ENCODE data around the gene UPK3A.

The UPK3A gene

DNA sequence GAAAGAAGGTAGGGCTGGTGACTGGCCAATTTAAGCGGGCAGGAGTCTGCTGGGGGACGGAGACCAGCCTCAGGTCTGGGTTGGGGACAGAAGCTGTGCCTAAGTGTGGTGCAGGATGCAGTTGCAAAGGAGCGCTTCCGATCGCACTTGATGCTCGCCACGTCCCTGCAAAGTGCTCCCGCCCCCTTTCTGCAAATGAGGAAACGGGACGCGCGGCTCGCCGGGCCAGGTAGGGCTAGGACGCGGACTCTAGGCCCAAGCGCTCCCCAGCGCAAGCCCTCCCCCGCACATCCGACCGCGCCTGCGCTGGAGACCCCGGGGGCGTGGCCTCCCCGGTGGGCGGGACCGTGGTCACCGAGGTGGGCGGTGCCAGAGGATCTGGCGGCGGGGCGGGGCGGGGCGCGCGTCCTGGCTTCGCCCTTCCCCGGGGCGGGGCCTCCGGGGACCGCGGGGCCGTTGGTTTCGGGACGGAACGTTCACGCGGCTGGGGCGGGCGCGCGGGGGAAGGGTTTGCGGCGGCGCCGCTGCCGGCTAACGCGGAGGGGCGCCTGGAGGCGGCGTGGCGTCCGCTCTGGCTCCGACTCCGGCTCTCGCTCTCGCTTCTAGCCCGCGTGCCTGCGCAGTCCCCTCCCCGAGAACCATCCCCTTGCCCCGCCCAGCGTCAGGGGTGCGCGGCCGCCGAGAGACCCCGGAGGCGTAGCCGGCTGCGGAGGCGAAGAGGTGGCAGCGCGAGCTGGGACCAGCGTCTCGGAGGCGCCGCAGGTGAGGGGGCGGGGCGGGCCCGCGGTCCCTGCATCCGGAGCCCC lies 24.9 kb downstream of the UPK3A start, which contains the start of gene FAM118A:
Gene FAM118A (plus strand): TSS at position 513 of the 806 bp plus-strand sequence. CDS start 12,446 bp downstream, outside the sequence.
- peak within 1 kb of the TSS; percentile 85 for H3K4me3 ChIP-seq (ENCODE audit: insufficient read depth, low read depth, low read length)
- H3K9me3 ChIP-seq (ENCODE audit: control insufficient read depth, low read length): no peaks in the 10 kb centered on the region
- H3K27ac ChIP-seq (ENCODE audit: insufficient read depth, low read depth, low read length, poor library complexity, severe bottlenecking): peak within 1 kb of the TSS; percentile 23
- 1% methylated on average over 95 of the region's 95 CpGs for WGBS, 2 experiments
- peaks cover 11% of the 10 kb centered on the region for H3K27me3 ChIP-seq (ENCODE audit: control insufficient read depth, insufficient read depth, low read length, poor library complexity, severe bottlenecking)
- H3K4me1 ChIP-seq (ENCODE audit: control insufficient read depth, insufficient read depth, low read length): peaks cover 19% of the 10 kb centered on the region
- H3K36me3 ChIP-seq (ENCODE audit: control insufficient read depth, insufficient read depth, low read length): no peaks in the 10 kb centered on the region

DNA sequence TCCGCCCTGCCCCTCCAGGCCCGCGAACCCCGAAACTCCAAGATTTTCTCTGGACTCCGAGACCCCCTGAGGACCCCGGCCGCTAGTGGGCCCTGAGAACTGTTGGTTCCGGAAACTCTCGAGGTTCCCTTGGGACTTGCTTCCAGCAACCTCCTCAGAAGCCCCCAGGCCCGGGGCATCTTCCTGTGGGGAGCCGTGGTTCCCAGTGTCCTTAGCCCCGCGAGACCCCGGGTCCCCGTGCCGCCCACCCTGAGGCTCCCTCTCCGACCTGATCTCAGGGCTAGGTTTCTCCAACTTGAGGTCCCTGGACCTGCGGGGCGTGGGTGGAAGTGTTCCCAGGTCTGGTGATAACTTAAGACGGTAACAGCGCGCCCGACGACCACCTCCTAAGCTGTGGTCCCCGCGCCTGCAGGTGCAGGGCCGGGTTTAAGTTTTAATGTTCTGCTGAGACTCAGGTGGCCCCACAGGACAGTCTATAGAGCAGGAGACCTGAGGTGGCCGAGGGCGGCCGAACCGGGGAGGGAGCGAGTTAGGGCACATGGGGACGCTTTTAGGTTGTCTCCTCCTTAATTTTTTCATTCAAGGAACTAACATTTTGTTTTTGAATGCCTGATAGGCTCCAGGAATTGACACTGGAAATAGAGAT lies 25.7 kb downstream of the UPK3A start:
- peaks cover 19% of the 10 kb centered on the region for H3K4me1 ChIP-seq (ENCODE audit: control insufficient read depth, insufficient read depth, low read length)
- peak overlapping the region; percentile 85 for H3K4me3 ChIP-seq (ENCODE audit: insufficient read depth, low read depth, low read length)
- no peaks in the 10 kb centered on the region for H3K36me3 ChIP-seq (ENCODE audit: control insufficient read depth, insufficient read depth, low read length)
- peaks cover 11% of the 10 kb centered on the region for H3K27me3 ChIP-seq (ENCODE audit: control insufficient read depth, insufficient read depth, low read length, poor library complexity, severe bottlenecking)
- peak overlapping the region; percentile 23 for H3K27ac ChIP-seq (ENCODE audit: insufficient read depth, low read depth, low read length, poor library complexity, severe bottlenecking)
- H3K9me3 ChIP-seq (ENCODE audit: control insufficient read depth, low read length): no peaks in the 10 kb centered on the region
- 6% methylated on average over 33 of the region's 33 CpGs for WGBS, 2 experiments

DNA sequence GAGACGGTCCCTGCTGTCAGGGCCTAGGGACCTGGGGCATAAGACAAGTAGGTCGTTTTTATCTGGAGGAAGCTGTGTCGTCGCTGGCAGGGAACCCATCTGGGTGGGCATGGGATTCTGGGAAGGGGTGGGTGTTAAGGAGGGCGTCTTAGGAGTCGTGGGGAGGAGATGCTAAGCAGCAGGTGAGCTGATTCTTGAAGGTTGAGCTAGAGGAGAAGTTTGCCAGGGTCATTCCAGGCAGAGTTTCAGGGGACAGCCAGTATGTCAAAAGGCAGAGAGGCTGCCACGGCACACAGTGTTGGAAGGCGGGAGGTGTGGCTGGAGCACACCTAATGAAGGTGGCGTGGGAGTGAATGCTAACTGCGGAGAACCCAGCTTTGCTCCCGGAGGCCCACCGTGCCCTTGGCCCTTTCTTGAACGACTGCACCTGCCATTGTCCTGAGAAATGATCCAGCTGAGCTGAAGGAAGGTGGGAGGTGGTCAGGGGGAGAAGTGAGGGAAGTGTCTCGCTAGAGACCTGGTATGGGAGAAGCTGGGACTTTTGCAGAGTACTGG lies 26.3 kb downstream of the UPK3A start:
- no peaks in the 10 kb centered on the region for H3K9me3 ChIP-seq (ENCODE audit: control insufficient read depth, low read length)
- H3K36me3 ChIP-seq (ENCODE audit: control insufficient read depth, insufficient read depth, low read length): no peaks in the 10 kb centered on the region
- no peak overlapping the region for H3K27ac ChIP-seq (ENCODE audit: insufficient read depth, low read depth, low read length, poor library complexity, severe bottlenecking)
- H3K27me3 ChIP-seq (ENCODE audit: control insufficient read depth, insufficient read depth, low read length, poor library complexity, severe bottlenecking): peaks cover 11% of the 10 kb centered on the region
- 56% methylated on average over 14 of the region's 14 CpGs for WGBS, 2 experiments
- peak overlapping the region; percentile 85 for H3K4me3 ChIP-seq (ENCODE audit: insufficient read depth, low read depth, low read length)
- peaks cover 19% of the 10 kb centered on the region for H3K4me1 ChIP-seq (ENCODE audit: control insufficient read depth, insufficient read depth, low read length)

- H3K27ac ChIP-seq (ENCODE audit: insufficient read depth, low read depth, low read length, poor library complexity, severe bottlenecking): no peak overlapping the region
- no peaks in the 10 kb centered on the region for H3K9me3 ChIP-seq (ENCODE audit: control insufficient read depth, low read length)
- 82 to 83% methylated on average over 8 of the region's 8 CpGs for WGBS, 2 experiments
- H3K4me1 ChIP-seq (ENCODE audit: control insufficient read depth, insufficient read depth, low read length): peaks cover 19% of the 10 kb centered on the region
- no peaks in the 10 kb centered on the region for H3K36me3 ChIP-seq (ENCODE audit: control insufficient read depth, insufficient read depth, low read length)
- H3K27me3 ChIP-seq (ENCODE audit: control insufficient read depth, insufficient read depth, low read length, poor library complexity, severe bottlenecking): peaks cover 11% of the 10 kb centered on the region
- no peak overlapping the region for H3K4me3 ChIP-seq (ENCODE audit: insufficient read depth, low read depth, low read length)
These were observed 27.7 kb downstream of the UPK3A start for GRCh38 chr22:45312415-45312814.

- Histone ChIP-seq H3K36me3 (ENCODE audit: control insufficient read depth, insufficient read depth, low read length) (no peaks in the 10 kb centered on the region), H3K27ac (ENCODE audit: insufficient read depth, low read depth, low read length, poor library complexity, severe bottlenecking) (no peak overlapping the region), H3K4me1 (ENCODE audit: control insufficient read depth, insufficient read depth, low read length) (peaks cover 23% of the 10 kb centered on the region), H3K9me3 (ENCODE audit: control insufficient read depth, low read length) (no peaks in the 10 kb centered on the region), H3K4me3 (ENCODE audit: insufficient read depth, low read depth, low read length) (no peak overlapping the region), H3K27me3 (ENCODE audit: control insufficient read depth, insufficient read depth, low read length, poor library complexity, severe bottlenecking) (peaks cover 11% of the 10 kb centered on the region)
- WGBS, 2 experiments: 63 to 78% methylated on average over 4 of the region's 4 CpGs
These were observed 28.1 kb downstream of the UPK3A start for GRCh38 chr22:45312856-45313255.

DNA sequence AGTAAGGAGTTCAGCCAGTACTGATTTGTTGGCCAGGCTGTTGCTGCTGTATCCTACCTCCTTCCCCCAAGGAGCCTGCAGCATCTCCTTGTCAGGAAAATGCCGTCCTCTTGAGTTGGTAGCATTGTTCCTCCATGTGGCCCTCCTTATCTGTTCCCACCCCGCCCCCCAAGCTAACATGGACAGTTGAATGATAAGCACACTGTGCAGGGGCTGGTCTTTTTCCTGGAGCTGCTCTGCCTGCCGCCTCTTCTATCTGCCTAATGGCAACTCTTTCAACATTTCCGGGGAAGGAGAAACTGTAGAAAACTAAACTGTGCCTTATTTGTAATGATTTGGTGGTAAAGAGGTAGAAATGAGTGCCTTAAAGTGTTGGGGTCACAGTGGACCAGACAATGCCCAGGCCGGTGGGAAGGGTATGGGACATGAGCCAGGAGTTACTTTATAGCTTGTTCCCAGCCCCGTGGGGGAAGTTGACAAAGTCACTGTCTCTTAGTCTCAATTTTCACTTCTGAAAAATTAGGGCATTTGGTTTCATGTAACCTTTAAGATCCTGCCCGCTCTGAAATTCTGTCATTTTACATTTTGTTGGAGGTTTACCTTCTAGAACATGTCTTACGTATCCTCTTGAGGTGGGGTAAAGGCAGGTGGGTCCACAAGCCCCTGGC lies 29.4 kb downstream of the UPK3A start:
- 90 to 91% methylated on average over 8 of the region's 8 CpGs for WGBS, 2 experiments
- peaks cover 11% of the 10 kb centered on the region for H3K27me3 ChIP-seq (ENCODE audit: control insufficient read depth, insufficient read depth, low read length, poor library complexity, severe bottlenecking)
- no peaks in the 10 kb centered on the region for H3K9me3 ChIP-seq (ENCODE audit: control insufficient read depth, low read length)
- H3K4me3 ChIP-seq (ENCODE audit: insufficient read depth, low read depth, low read length): no peak overlapping the region
- H3K36me3 ChIP-seq (ENCODE audit: control insufficient read depth, insufficient read depth, low read length): no peaks in the 10 kb centered on the region
- H3K4me1 ChIP-seq (ENCODE audit: control insufficient read depth, insufficient read depth, low read length): peaks cover 35% of the 10 kb centered on the region
- H3K27ac ChIP-seq (ENCODE audit: insufficient read depth, low read depth, low read length, poor library complexity, severe bottlenecking): no peak overlapping the region

GRCh38 chr22:45314786-45315185 lies 30.0 kb downstream of the UPK3A start:
- H3K27me3 ChIP-seq (ENCODE audit: control insufficient read depth, insufficient read depth, low read length, poor library complexity, severe bottlenecking): peaks cover 11% of the 10 kb centered on the region
- no peak overlapping the region for H3K27ac ChIP-seq (ENCODE audit: insufficient read depth, low read depth, low read length, poor library complexity, severe bottlenecking)
- WGBS, 2 experiments: 96 to 97% methylated on average over 6 of the region's 6 CpGs
- no peak overlapping the region for H3K4me3 ChIP-seq (ENCODE audit: insufficient read depth, low read depth, low read length)
- H3K9me3 ChIP-seq (ENCODE audit: control insufficient read depth, low read length): no peaks in the 10 kb centered on the region
- H3K4me1 ChIP-seq (ENCODE audit: control insufficient read depth, insufficient read depth, low read length): peaks cover 40% of the 10 kb centered on the region
- H3K36me3 ChIP-seq (ENCODE audit: control insufficient read depth, insufficient read depth, low read length): no peaks in the 10 kb centered on the region

- Histone ChIP-seq H3K27ac (ENCODE audit: insufficient read depth, low read depth, low read length, poor library complexity, severe bottlenecking) (no peak overlapping the region), H3K4me1 (ENCODE audit: control insufficient read depth, insufficient read depth, low read length) (peaks cover 26% of the 10 kb centered on the region), H3K27me3 (ENCODE audit: control insufficient read depth, insufficient read depth, low read length, poor library complexity, severe bottlenecking) (no peaks in the 10 kb centered on the region), H3K36me3 (ENCODE audit: control insufficient read depth, insufficient read depth, low read length) (no peaks in the 10 kb centered on the region), H3K9me3 (ENCODE audit: control insufficient read depth, low read length) (no peaks in the 10 kb centered on the region), H3K4me3 (ENCODE audit: insufficient read depth, low read depth, low read length) (no peak overlapping the region)
- 88 to 89% methylated on average over 9 of the region's 9 CpGs for WGBS, 2 experiments
These were observed 32.2 kb downstream of the UPK3A start for GRCh38 chr22:45316796-45317526.

DNA sequence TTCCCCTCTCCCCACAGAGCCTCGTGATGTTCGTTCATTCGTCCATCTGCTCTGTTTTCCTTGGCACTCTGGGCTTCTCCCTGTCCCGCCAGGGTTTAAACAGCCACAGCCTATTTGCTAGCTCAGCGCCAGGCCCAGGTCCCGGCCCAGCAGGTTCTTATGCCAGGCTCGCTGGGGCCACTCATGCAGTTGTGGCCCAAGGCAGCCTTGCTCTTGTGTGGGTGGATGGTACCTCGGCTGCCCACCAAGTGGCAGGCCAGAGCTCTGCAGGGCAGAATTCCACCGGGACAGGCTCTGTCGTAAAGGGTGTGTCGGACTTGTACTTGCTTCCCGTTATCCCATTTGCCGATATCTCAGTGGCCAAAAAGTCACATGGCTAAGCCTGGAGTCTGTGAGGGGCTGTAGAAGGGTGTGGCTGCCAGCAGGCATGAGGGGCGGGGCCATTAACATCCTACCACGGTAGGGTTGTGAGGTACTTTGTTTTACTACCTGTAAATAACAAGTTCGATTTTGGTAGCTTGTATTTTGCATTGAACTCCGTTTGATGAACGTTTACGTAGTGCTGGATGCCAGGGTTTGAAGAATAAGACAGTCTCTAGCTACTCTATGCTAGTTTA lies 32.9 kb downstream of the UPK3A start:
- 81 to 85% methylated on average over 19 of the region's 19 CpGs for WGBS, 2 experiments
- Histone ChIP-seq H3K27ac (ENCODE audit: insufficient read depth, low read depth, low read length, poor library complexity, severe bottlenecking) (peak overlapping the region; percentile 73), H3K9me3 (ENCODE audit: control insufficient read depth, low read length) (no peaks in the 10 kb centered on the region), H3K4me1 (ENCODE audit: control insufficient read depth, insufficient read depth, low read length) (peaks cover 26% of the 10 kb centered on the region), H3K27me3 (ENCODE audit: control insufficient read depth, insufficient read depth, low read length, poor library complexity, severe bottlenecking) (no peaks in the 10 kb centered on the region), H3K4me3 (ENCODE audit: insufficient read depth, low read depth, low read length) (no peak overlapping the region), H3K36me3 (ENCODE audit: control insufficient read depth, insufficient read depth, low read length) (no peaks in the 10 kb centered on the region)
